Muscle of leg (tissue), 11 donors: Measurements from ENCODE around the gene SART1. TPM values are rescaled to one million over a fixed set of nuclear protein-coding genes. Genes with fewer than 3 reads are reported as not detected.

Source experiments
- DNase-seq: peaks from one replicate; pipeline ENCODE4 v3.0.0; 2013
- H3K27ac ChIP-seq: one replicate; pipeline ENCODE4 v1.5.1; 2013; ENCODE audit warnings: mild to moderate bottlenecking, low read length, control low read depth
- H3K27me3 ChIP-seq: one replicate; pipeline ENCODE4 v1.6.1; 2013; ENCODE audit warnings: low read length; ENCODE audit not compliant: control insufficient read depth, insufficient read depth
- H3K36me3 ChIP-seq: one replicate; pipeline ENCODE4 v1.6.1; 2013; ENCODE audit warnings: low read length; ENCODE audit not compliant: control insufficient read depth, insufficient read depth
- H3K4me1 ChIP-seq: one replicate; pipeline ENCODE4 v1.6.1; 2013; ENCODE audit warnings: low read length; ENCODE audit not compliant: control insufficient read depth, insufficient read depth
- H3K4me3 ChIP-seq: one replicate; pipeline ENCODE4 v1.5.1; 2013; ENCODE audit warnings: low read length, control low read depth
- H3K9me3 ChIP-seq: replicated peaks from 2 replicates; pipeline ENCODE4 v1.6.1; 2013; ENCODE audit warnings: low read depth, low read length; ENCODE audit not compliant: control insufficient read depth
- WGBS: methylation state at CpG from one replicate; pipeline ENCODE4 v1.1.5; 2013; ENCODE audit warnings: missing lambda C conversion rate; ENCODE audit not compliant: insufficient coverage; 5-methylcytosine and 5-hydroxymethylcytosine counted together
- polyA plus RNA-seq, 8 donors: library from polyadenylated mRNA; unstranded; fragments of 120-200 nt; gene quantifications; one replicate each; pipeline versions ENCODE4 v1.2.1 to v1.2.3, GENCODE V29; 2013; ENCODE audit warnings: inconsistent platforms in 1 of 8, low replicate concordance in 1 of 8; ENCODE audit not compliant: insufficient read length in 8 of 8, insufficient read depth in 1 of 8
- total RNA-seq: library from RNA; stranded (reverse); fragments of 120-200 nt; gene quantifications from one replicate; pipeline ENCODE4 v1.2.4, GENCODE V29; 2013

The SART1 gene
- total and polyA plus RNA-seq, 9 donors = 27.6 to 52.3 (median 42.8) TPM

- no peak for DNase-seq
- H3K36me3 ChIP-seq = no peaks in the 10 kb centered on the region
- WGBS = 57% methylated on average over 8 of the region's 12 CpGs
- H3K27ac ChIP-seq = no peak overlapping the region
- H3K27me3 ChIP-seq = peaks cover 49% of the 10 kb centered on the region
- H3K4me3 ChIP-seq = no peak overlapping the region
- H3K4me1 ChIP-seq = peaks cover 12% of the 10 kb centered on the region
- no peaks in the 10 kb centered on the region for H3K9me3 ChIP-seq
Measured at GRCh38 chr11:66012946-66013761, 51.6 kb downstream of the SART1 start.

- H3K27me3 ChIP-seq = peaks cover 48% of the 10 kb centered on the region
- WGBS = 75% methylated on average over 4 of the region's 7 CpGs
Measured at GRCh38 chr11:66013762-66014100, 52.2 kb downstream of the SART1 start.

GRCh38 chr11:66014804-66015453, 53.4 kb downstream of the SART1 start:
- no peaks in the 10 kb centered on the region for H3K9me3 ChIP-seq
- peaks cover 12% of the 10 kb centered on the region for H3K4me1 ChIP-seq
- no peak for DNase-seq
- no peak overlapping the region for H3K4me3 ChIP-seq
- no peaks in the 10 kb centered on the region for H3K36me3 ChIP-seq
- WGBS = 73% methylated on average over 6 of the region's 6 CpGs
- peaks cover 40% of the 10 kb centered on the region for H3K27me3 ChIP-seq
- H3K27ac ChIP-seq = no peak overlapping the region

More at GRCh38 chr11:66013762-66014100, 52.2 kb downstream of the SART1 start:
- Histone ChIP-seq H3K9me3 (no peaks in the 10 kb centered on the region), H3K36me3 (no peaks in the 10 kb centered on the region), H3K27ac (no peak overlapping the region), H3K4me3 (no peak overlapping the region), H3K4me1 (peaks cover 12% of the 10 kb centered on the region)
- no peak for DNase-seq

GRCh38 chr11:66015454-66015881, 53.9 kb downstream of the SART1 start:
- Histone ChIP-seq H3K9me3 (no peaks in the 10 kb centered on the region), H3K36me3 (no peaks in the 10 kb centered on the region), H3K4me3 (no peak overlapping the region), H3K4me1 (peaks cover 12% of the 10 kb centered on the region), H3K27ac (no peak overlapping the region), H3K27me3 (peaks cover 34% of the 10 kb centered on the region)
- 78% methylated on average over 5 of the region's 7 CpGs for WGBS
- no peak for DNase-seq

- H3K27me3 ChIP-seq = peaks cover 27% of the 10 kb centered on the region
Measured at GRCh38 chr11:66015936-66016792, 54.6 kb downstream of the SART1 start.

GRCh38 chr11:66016793-66017177, 55.3 kb downstream of the SART1 start:
- Histone ChIP-seq H3K36me3 (no peaks in the 10 kb centered on the region), H3K4me1 (peaks cover 12% of the 10 kb centered on the region), H3K4me3 (no peak overlapping the region), H3K27ac (no peak overlapping the region), H3K27me3 (peaks cover 21% of the 10 kb centered on the region), H3K9me3 (no peaks in the 10 kb centered on the region)
- 85% methylated on average over 9 of the region's 10 CpGs for WGBS
- DNase-seq = no peak

More at GRCh38 chr11:66015936-66016792, 54.6 kb downstream of the SART1 start:
- Histone ChIP-seq H3K4me3 (no peak overlapping the region), H3K27ac (no peak overlapping the region), H3K36me3 (no peaks in the 10 kb centered on the region), H3K4me1 (peaks cover 12% of the 10 kb centered on the region), H3K9me3 (no peaks in the 10 kb centered on the region)
- WGBS = 72% methylated on average over 14 of the region's 18 CpGs
- DNase-seq = no peak

- WGBS = 86% methylated on average over 3 of the region's 4 CpGs
- DNase-seq = no peak
Measured at GRCh38 chr11:66017321-66017720, 55.8 kb downstream of the SART1 start.

GRCh38 chr11:66020212-66020611, 58.7 kb downstream of the SART1 start:
- 63% methylated on average over 5 of the region's 8 CpGs for WGBS
- Histone ChIP-seq H3K36me3 (no peaks in the 10 kb centered on the region), H3K4me1 (peaks cover 17% of the 10 kb centered on the region), H3K27me3 (peaks cover 12% of the 10 kb centered on the region), H3K9me3 (no peaks in the 10 kb centered on the region), H3K27ac (no peak overlapping the region), H3K4me3 (no peak overlapping the region)
- DNase-seq = no peak

More at GRCh38 chr11:66017321-66017720, 55.8 kb downstream of the SART1 start:
- H3K27me3 ChIP-seq = peaks cover 18% of the 10 kb centered on the region
- no peak overlapping the region for H3K27ac ChIP-seq
- no peaks in the 10 kb centered on the region for H3K9me3 ChIP-seq
- H3K4me3 ChIP-seq = no peak overlapping the region
- H3K36me3 ChIP-seq = no peaks in the 10 kb centered on the region
- H3K4me1 ChIP-seq = peaks cover 13% of the 10 kb centered on the region

- DNase-seq = no peak
- Histone ChIP-seq H3K36me3 (no peaks in the 10 kb centered on the region), H3K9me3 (no peaks in the 10 kb centered on the region), H3K4me1 (peaks cover 12% of the 10 kb centered on the region), H3K27me3 (peaks cover 12% of the 10 kb centered on the region), H3K4me3 (no peak overlapping the region), H3K27ac (no peak overlapping the region)
- WGBS = 79% methylated on average over 15 of the region's 25 CpGs
Measured at GRCh38 chr11:66020618-66021357, 59.3 kb downstream of the SART1 start.
